Activated CD4-positive, alpha-beta T cell treated with anti-CD3 and anti-CD28 coated beads, Interleukin-2, amount 50 U/mL, for 48 hours (primary cell): ENCODE data around the gene MLST8.

Source experiments
- DNase-seq, 2 experiments: peaks; one replicate each; pipeline ENCODE4 v3.0.0-alpha.2; 2020

Gene MLST8

GRCh38 chr16:2209258-2210008 lies 4.2 kb downstream of the MLST8 start:
- DNase-seq, result no peak

DNA sequence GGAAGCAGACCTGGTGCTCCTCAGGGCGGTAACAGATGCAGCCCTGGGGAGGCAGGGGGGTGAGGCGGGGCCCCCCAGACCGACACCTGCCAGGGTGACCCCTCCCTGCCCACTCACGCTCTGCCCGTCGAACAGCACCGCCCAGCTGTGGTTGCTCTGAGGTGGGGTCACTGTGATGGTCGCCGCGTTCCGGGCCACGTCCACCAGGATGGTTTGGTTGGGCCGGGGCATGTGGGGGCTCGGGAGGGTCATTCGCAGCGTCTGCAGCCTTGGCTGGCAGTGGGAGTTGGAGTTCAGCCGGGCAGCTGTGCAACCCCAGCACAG lies 4.7 kb downstream of the MLST8 start:
- DNase-seq, result no peak

DNA sequence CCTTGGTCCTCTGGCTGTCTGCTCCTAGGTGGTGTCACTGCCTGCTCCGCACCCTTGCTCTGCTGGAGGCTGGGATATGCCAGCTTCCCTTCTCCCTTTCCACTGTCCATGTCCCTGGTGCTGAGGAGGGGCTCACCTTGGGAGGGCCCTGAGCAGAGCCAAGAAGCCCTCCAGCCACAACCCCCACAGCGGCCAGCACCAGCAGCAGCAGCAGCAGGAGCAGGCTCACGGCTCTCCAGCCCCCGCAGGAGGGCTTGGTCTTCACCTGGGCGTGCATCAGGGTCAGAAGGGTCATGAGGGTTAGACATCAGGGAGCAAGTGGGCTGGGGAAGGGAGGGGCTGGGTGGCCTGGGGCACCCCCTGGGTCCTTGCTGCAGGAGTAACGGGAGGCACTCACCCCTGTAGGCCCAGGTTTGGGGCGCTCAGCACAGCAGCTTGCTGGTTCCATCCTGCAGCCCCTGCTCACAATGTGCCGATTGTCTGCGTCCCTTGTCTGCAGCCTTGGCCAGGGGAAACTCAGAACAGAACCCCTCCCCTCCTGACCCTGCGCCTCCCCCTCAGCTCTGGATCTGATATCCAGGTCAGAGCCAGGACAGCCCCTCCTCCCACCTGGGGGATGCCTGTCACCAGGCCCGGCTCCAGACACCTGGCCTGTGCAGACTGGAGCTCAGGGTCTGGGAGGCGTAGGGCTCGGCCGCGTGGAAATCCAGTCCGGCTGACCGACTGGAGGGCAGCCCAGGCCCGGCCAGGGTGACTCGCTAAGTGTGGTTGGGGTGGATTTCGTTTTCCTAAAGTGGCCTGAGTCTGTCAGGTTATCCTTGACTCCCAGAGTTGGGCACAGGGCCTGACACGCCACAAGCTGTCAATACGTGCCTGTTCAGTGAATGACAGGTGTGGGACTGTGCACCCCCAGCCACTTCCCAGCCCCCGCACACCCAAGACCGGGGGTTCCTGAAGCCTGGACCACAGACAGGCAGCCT lies 5.4 kb downstream of the MLST8 start, which contains the start of gene BRICD5:
TSS of gene BRICD5 (minus strand) at position 478 of the 980 bp plus-strand sequence. CDS start at position 448, 30 bp downstream.
- DNase-seq, result no peak

- DNase-seq, result no peak
Measured at GRCh38 chr16:2211923-2212347, 6.7 kb downstream of the MLST8 start.

- no peak for DNase-seq
Measured at GRCh38 chr16:2212362-2213324, 7.4 kb downstream of the MLST8 start.

DNA sequence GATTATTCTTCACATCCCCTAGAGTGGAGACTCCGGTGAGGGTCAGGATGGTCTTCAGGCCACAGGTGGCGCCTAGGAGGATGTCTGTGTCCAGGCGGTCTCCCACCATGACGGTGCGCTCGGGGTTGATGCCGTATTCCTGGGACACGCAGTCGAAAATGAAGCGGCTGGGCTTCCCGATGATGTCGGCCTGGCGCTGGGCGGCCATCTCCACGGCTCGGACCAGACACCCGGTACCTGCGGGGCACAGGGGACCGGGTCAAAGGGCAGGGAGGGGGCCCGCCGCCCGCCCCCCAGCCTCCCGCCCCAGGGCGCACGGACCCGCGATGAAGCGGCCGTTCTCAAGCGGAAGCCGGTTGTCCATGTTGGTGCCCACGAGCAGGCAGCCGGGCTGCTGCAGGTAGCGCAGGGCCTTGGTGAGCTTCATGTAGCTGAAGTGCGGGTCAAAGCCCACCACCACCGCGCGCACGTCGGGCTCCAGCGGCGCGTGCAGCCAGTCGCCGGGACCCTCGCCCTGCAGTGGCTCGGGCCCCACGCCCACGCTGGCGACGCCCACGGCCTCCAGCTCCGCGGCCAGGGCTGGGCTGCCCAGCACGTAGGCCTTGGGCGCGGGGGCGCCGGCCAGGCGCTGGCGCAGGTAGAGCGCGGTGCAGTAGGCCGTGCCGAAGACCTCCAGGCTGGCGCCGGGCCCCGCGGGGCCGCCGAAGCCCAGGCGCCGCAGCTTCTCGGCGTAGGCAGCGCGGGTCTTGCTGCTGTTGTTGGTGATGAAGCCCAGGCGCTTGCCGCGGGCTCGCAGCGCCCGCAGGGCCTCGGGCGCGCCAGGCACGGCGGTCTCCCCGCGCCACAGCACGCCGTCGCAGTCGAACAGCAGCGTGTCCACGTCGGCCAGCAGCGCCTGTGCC lies 8.8 kb downstream of the MLST8 start:
- DNase-seq, result no peak

DNA sequence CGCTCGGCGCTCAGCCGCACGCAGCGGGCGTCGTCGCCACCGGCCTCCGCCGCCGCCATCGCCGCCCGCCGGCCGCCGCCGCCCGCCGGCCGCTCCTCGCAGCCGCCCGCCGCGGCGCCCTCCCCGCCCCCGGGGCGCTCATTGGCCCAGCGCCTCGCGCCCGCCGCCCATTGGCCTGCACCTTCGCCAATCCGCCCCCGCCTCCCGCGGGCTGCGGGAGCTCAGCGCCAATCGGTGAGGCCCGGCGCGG lies 9.4 kb downstream of the MLST8 start, which contains the start of gene PGP:
TSS of gene PGP (minus strand) at position 122 of the 250 bp plus-strand sequence. CDS start at position 59, 63 bp downstream.
- DNase-seq, result no peak

- no peak for DNase-seq
Measured at GRCh38 chr16:2216330-2216729, 11.1 kb downstream of the MLST8 start.

DNA sequence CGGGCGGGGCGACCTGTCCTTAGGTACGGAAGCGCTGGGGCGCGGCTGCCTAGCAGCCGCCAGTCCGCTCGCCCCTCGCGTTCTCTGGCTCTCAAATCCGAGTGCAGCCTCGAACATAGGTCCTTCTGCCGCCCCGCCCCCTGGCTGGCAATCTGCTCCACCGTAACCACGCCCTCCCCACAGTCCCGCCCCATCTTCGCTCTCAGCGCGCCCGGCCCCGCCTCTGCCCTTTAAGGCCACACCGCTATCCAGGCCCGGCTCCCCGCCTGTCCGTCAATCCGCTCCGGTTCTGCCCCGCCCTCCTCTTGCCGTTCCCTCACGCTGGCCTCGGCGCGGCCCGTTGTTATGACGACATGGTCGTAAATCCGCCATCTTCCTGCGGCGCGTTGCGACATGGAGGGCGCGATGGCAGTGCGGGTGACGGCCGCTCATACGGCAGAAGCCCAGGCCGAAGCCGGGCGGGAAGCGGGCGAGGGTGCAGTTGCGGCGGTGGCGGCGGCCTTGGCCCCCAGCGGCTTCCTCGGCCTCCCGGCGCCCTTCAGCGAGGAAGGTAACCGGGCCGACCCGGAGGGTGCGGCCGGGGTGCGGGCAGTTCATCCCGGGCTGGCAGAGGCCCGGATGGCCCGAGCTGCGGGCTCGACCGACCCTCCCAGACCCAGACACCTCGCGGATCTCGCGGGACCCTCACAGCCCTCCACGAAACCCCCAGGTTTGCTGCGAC lies 18.1 kb downstream of the MLST8 start, which contains the start of gene E4F1:
TSS of gene E4F1 (plus strand) at position 371 of the 721 bp plus-strand sequence. CDS start at position 394, 23 bp downstream.
- DNase-seq, result peak; percentile 100

DNA sequence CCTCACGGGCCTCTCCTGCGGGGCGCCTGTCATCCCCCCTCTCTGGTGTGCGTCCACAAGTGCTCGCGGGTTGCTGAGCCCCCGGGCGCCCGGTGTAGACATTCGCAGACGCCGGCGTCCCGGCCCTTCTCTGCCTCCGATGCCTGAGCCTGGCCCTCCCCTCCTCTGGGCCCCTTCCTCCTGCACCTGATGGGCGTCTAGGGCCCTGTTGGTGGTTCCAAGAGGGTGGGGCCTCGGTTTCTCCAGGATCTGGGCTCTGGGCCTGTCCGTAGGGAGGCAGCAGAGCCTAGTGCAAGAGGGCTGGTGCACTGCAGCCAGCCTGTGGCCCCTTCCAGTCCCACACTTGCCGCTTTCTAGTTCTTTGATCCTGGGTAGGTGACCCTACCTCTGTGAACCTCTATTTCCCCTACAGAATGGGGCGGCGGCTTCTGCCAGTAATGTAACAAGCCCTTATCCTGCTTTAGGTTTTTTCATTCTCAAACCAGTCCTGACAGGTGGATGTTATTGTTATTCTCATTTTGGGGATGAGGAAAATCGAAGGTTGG lies 18.8 kb downstream of the MLST8 start:
- DNase-seq, result peak in 1 of 2 experiments; percentile 47

GRCh38 chr16:2226245-2226793 lies 21.1 kb downstream of the MLST8 start:
- DNase-seq, result no peak

DNA sequence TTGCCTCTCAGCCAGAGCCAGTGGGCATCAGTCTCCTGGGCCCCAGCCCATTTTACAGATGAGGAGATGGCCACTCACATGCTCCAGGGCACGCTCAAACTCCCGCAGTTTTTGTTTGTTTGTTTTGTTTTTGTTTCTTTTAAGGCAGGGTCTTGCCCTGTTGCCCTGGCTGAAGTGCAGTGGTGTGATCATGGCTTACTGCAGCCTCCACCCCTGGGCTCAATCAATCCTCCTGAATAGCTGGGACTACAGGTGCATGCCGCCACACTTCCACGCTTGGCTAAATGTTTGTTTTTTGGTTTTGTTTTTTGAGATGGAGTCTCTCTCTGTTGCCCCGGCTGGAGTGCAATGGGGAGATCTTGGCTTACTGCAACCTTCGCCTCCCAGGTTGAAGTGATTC lies 21.7 kb downstream of the MLST8 start:
- no peak for DNase-seq

DNA sequence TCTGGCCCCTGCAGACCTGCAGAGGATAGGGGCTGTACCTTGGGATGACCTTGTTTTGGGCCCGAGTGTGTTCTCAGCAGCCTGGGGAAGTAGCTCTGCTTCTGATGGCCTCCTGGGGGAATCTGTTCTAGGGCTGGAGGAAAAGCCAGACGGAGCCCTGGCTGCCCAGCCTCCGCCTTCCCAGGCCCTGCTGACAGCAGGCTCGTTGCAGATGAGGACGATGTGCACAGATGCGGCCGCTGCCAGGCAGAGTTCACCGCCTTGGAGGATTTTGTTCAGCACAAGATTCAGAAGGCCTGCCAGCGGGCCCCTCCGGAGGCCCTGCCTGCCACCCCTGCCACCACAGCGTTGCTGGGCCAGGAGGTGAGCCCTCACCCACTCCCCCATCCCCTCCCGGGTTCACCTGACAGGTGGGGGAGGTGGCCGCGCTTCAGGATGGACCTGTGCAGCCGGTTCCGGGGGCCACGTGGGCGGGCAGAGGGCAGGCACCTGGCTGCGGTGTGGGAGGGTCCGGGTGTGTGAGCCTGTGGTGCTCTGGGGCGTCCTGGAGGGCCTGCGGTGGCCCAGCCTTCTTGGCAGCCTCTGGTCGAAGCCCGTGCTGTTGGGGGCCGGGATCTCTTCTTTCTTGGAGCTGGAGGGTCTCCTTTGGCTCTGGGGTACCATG lies 23.0 kb downstream of the MLST8 start:
- no peak for DNase-seq

DNA sequence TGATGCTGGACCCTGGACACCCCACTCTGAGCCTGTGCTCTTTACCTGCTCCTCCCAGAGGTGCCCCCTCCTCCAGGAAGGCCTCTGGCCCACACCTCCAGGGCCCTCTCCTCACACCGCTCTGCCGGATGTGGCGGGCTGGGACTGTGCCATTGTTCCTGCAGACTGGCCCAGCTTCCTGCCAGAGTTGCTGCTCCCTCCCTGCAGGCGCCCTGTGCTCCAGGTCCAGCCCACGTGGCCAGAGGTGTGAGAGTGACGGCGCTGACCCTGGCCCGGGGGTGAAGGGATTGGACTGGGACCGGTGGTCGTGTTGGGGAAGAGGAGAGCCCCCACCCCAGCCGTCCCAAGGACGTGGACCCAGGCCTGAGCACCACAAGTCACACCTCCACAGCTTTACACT lies 23.8 kb downstream of the MLST8 start:
- no peak for DNase-seq

DNA sequence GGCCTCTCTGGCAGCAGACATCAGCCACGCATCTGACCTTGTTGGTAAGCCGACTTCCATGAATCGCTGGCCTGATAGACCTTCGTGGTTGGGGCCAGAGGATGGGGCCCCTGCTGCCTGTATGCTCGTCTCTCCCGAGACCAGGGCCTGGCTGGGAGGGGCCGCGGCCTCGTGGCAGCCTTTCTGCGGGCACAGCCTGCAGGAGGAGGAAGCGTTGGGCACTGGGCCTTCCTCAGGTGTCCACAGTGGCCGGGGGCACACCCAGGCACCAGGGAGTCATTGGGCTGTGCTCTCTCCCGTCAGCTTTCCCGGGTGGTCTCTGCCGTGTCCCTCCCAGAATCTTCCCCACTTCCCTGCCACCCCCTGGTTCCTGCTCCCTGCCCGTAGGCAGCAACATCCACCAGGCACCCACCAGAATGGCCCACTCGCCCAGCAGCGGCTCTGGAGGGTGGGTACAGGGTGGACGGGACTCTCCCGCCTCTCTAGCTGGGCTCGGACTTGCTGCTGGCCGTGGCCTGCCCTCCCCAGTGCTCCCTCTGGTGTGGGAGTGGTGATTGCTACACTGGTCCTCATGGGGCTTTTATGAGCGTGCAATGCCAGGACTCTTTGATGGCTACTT lies 24.5 kb downstream of the MLST8 start:
- DNase-seq, result no peak

DNA sequence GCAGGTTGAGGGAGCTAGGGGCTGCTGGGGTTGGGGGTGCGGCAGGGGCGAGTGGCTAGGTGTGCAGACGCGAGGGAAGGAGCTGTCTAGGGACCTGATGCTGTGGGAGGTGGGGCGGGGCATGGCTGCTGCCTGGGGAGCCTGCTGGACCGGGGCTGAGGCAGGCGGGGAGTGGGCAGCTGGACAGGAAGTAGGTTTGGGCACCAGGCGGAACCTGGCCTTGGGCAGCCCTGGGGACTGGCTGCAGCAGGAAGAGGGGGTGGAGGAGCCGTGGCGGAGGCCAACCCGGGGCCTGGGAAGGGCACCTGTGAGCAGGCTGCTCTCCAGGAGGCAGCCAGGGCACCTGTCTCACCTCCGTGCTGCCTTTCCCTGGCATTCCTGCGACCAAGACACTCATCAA lies 25.1 kb downstream of the MLST8 start:
- no peak for DNase-seq

DNA sequence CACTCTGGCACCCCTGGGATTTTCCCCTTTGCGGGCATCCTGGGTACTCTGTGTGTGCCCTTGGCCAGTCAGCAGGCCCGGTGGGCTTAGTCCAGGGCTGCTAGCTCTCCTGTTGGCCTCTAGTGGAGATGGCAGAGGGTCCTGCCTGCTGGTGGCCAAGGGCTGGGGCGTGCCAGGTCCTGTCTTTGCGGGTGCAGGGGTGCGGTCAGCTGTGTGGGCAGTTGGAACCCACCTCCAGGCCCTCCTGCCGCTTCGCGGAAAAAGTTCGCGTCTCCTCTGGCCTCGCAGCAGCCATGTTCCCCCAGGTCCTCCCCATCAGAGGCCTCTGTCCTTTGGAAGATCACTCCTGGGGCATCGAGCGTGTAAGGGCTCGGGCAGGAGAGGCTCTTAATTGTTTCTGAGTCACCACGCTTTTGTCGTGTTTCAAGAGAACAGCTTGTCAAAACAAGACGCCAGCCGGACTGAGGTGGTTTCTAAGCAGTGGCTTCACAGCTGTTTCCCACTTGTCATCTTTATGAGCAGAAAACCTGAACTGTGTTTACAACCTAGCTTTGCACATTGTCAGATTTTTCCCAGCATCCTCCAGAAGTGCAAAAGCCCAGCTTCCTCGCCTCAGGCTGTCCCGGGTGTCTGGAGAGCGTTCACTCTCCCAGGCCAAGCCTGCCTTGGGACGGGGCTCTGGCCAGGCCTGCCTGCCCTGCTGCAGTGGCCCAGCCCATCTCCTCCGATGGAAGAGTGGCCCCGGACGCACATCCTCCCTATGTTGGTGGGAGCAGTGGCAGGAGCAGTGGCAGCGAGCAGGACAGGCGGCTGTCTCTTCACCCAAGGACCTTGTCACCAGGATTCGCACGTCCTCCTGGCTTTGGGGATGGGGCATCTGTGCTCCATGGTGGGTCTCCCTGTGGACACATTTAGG lies 26.0 kb downstream of the MLST8 start:
- no peak for DNase-seq
